Measurements from ENCODE around the gene PTOV1. TPM values are rescaled to one million over a fixed set of nuclear protein-coding genes. Genes with fewer than 3 reads are reported as not detected.

PTOV1 gene
- total RNA-seq, 4 donors from 2014 or later = 62.3 to 203 (median 66.8) TPM

DNA sequence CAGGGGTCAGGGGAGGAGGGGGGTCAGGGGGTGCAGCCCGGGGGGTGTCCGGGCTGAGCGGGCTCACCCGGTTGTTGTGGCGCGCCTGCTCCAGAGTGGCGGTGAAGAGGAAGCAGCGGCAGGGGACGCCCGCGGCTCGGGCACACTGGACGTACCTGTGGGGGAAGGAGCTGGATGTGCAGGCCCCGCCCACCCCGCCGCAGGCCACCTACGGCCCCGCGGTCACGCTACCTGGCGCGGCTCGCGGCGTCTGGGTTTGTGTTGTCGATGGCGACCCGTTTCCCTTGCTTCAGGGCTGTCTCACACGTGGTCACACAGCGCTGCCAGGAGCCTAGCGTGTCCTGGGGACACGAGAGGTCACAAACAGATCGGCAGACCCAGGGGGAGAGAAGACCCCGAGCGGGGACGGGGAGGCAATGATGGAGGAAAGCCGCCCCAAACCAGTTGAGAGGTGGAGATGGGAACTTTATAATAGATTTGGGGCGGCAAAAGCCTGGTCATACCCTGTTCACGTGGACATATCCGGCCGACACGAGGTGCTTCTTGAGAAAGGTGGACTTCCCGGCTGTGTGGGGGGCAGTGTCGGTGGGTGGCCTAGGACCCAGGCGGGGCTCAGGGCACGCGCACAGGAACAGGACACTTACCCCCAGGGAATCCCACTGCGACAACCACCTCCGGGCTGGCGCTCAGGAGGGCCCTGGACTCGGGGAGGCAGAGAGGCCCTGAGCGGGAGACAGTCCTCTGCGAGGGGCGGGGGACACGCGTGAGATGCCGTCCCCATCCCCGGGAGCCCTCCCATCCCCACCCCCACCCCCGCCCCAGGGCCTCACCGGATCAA, 10.8 kb downstream of the PTOV1 start:
- peaks cover 0 to 11% (median 2%) of the 10 kb centered on the region in 4 donors for H3K36me3 ChIP-seq
- peak overlapping the region; percentile 39 to 51 (median 48) for H3K27ac ChIP-seq
- H3K9me3 ChIP-seq = no peaks in the 10 kb centered on the region
- in situ Hi-C loops (cut with MboI; ENCODE audit: low pct_ligation_motif_present in 1 of 4, low pct_unique_long_range_greater_than_20kb in 1 of 4, low sequenced_read_pairs in 3 of 4) = loop anchor here in 1 of 4 donors (10.0 to 25.0 kb wide), 2 partner anchors 47 to 374 kb away; partner anchors contain the start of genes FUZ, MED25, RPL13A and RPS11
- no peaks in the 10 kb centered on the region for H3K27me3 ChIP-seq
- H3K4me3 ChIP-seq = no peak overlapping the region
- intact Hi-C loops (cut with DNase I; ENCODE audit: low total_unique reads) = no loop called here
- no peak for TF ChIP-seq CTCF (IDR thresholded peaks at IDR 0.05)
- no peak for TF ChIP-seq POLR2A (IDR thresholded peaks at IDR 0.05)
- no peak for TF ChIP-seq EP300 (IDR thresholded peaks at IDR 0.05; ENCODE audit: low read depth)
- no peak for TF ChIP-seq POLR2AphosphoS5 (IDR thresholded peaks at IDR 0.05)
- no peak for DNase-seq
- 88% methylated on average over 50 of the region's 60 CpGs; no CpG with 5 or more reads in 1 of the 2 donors for WGBS, 2 donors (ENCODE audit: low coverage in 1 of 2)
- peaks cover 11 to 32% (median 29%) of the 10 kb centered on the region in 4 donors for H3K4me1 ChIP-seq

- H3K27me3 ChIP-seq = no peaks in the 10 kb centered on the region
- in situ Hi-C loops (cut with MboI; ENCODE audit: low pct_ligation_motif_present in 1 of 4, low pct_unique_long_range_greater_than_20kb in 1 of 4, low sequenced_read_pairs in 3 of 4) (loop anchor here in 1 of 4 donors (10.0 to 25.0 kb wide), 2 partner anchors 48 to 375 kb away; partner anchors contain the start of genes FUZ, MED25, RPL13A and RPS11), intact Hi-C loops (cut with DNase I; ENCODE audit: low total_unique reads) (no loop called here)
- H3K9me3 ChIP-seq = no peaks in the 10 kb centered on the region
- no peak overlapping the region for H3K4me3 ChIP-seq
- TF ChIP-seq POLR2A (IDR thresholded peaks at IDR 0.05) (no peak), POLR2AphosphoS5 (IDR thresholded peaks at IDR 0.05) (no peak), EP300 (IDR thresholded peaks at IDR 0.05; ENCODE audit: low read depth) (no peak), CTCF (IDR thresholded peaks at IDR 0.05) (no peak)
- H3K27ac ChIP-seq = no peak overlapping the region
- peaks cover 0 to 5% (median 0%) of the 10 kb centered on the region in 4 donors for H3K36me3 ChIP-seq
- H3K4me1 ChIP-seq = peaks cover 11 to 34% (median 30%) of the 10 kb centered on the region in 4 donors
- 79 to 84% methylated on average over 11 to 20 of the region's 49 CpGs for WGBS, 2 donors (ENCODE audit: low coverage in 1 of 2)
- no peak for DNase-seq
Observed at GRCh38 chr19:49862391-49863253, 11.7 kb downstream of the PTOV1 start.

GRCh38 chr19:49863254-49863934, 12.4 kb downstream of the PTOV1 start:
- intact Hi-C loops (cut with DNase I; ENCODE audit: low total_unique reads) (no loop called here), in situ Hi-C loops (cut with MboI; ENCODE audit: low pct_ligation_motif_present in 1 of 4, low pct_unique_long_range_greater_than_20kb in 1 of 4, low sequenced_read_pairs in 3 of 4) (loop anchor here in 1 of 4 donors (10.0 to 25.0 kb wide), 2 partner anchors 49 to 376 kb away; partner anchors contain the start of genes FUZ, MED25, RPL13A and RPS11)
- H3K9me3 ChIP-seq = no peaks in the 10 kb centered on the region
- peak; percentile 8 for DNase-seq
- H3K27ac ChIP-seq = no peak overlapping the region
- H3K27me3 ChIP-seq = no peaks in the 10 kb centered on the region
- no peak overlapping the region for H3K4me3 ChIP-seq
- TF ChIP-seq CTCF (IDR thresholded peaks at IDR 0.05) (no peak), POLR2A (IDR thresholded peaks at IDR 0.05) (no peak), POLR2AphosphoS5 (IDR thresholded peaks at IDR 0.05) (no peak), EP300 (IDR thresholded peaks at IDR 0.05; ENCODE audit: low read depth) (no peak)
- H3K4me1 ChIP-seq = peaks cover 11 to 41% (median 33%) of the 10 kb centered on the region in 4 donors
- peaks cover 0 to 5% (median 0%) of the 10 kb centered on the region in 4 donors for H3K36me3 ChIP-seq
- 92 to 95% methylated on average over 7 to 24 of the region's 24 CpGs for WGBS, 2 donors (ENCODE audit: low coverage in 1 of 2)

Measured in transverse colon (tissue), 4 donors.